Stimulated activated naive CD8-positive, alpha-beta T cell treated with anti-CD3 and anti-CD28 coated beads, Interleukin-15, Interleukin-2, amounts not matched to agents 100 U/mL and 50 U/mL, for 24 hours (primary cell): Measurements from ENCODE around the gene FRMD4A.
"Not testable (repeated sequence)": the region's sequence is repeated elsewhere in the genome, so short reads cannot be mapped to it uniquely, and the experiment has no call there.

ENCODE experiments used
- ATAC-seq: fragments of 150-1000 bp; cut with Tn5 transposase; one replicate; pipeline ENCODE4 v1.10.0; 2021
- DNase-seq: peaks from one replicate; pipeline ENCODE4 v3.0.0; 2021

FRMD4A gene

DNA sequence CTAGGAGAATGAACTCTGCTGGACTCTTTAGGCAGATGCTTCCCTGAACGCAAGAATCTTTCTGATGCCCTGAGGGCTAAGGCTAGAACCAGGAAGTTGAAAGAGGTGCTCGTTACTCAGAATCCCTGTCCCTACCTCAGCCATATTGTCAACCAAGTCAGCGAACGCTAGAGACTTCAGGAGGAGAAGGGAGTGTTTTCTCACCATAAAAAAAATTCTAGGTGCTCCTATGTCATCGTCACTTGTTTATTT, 384.6 kb downstream of the FRMD4A start:
- no peak for DNase-seq
- no peak for ATAC-seq

DNA sequence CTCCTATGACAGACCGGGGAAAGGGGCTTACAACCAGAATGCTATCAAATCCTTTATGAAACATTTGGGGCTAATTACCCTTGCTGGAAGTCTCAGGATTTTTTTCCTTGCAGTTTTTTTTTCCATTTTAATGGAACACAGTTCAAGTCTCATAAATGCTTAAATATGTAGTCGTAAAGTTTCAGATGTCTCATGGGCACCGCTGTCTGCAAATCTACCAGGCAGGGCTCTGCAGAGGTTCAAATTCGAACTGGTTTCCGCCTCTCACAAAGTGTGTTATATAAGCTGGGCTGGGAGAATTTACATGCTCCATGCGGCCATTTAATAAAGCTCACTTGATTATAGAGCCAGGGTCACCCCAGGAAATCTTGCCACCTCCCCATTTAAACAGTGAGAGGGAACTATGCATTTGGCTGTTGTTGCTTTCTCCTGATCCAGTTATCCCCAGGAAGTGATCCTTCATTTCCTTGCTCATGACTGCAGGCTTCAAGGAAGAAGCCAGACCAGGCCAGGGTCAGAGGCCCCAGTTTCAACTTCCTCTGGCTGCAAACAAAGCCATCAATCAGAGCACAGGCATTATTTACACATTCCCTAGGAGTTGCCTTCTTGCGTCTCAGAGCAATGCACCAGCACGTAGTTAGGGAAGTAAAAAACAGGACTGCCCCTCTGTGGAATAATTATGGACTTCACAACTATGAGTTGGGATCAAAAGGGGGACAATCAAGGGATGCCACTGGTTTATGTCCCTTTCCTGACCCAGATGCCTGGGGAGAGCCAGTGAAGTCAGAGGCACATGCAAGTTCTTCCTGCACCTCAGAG, 385.1 kb downstream of the FRMD4A start:
- ATAC-seq (no peak), DNase-seq (no peak)

DNA sequence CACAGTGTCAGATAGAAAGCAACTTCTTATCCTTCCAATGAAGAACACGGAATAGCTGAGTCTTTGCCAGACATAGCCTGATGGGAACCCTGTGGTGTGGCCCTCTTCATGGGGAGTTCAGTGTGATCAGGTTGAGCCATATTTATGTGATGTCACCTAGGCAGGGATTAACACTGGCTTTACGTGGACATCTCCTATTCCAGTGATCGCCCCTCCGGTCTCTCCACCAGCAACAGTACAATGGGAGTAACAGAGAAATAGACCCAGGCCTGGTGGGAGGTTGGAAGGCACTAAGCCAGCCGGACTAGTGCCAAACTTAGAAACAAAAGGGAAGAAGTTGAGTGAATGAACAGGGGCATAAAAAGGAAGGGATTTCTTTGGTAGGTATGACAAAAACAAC, 385.9 kb downstream of the FRMD4A start:
- DNase-seq (no peak), ATAC-seq (no peak)

DNA sequence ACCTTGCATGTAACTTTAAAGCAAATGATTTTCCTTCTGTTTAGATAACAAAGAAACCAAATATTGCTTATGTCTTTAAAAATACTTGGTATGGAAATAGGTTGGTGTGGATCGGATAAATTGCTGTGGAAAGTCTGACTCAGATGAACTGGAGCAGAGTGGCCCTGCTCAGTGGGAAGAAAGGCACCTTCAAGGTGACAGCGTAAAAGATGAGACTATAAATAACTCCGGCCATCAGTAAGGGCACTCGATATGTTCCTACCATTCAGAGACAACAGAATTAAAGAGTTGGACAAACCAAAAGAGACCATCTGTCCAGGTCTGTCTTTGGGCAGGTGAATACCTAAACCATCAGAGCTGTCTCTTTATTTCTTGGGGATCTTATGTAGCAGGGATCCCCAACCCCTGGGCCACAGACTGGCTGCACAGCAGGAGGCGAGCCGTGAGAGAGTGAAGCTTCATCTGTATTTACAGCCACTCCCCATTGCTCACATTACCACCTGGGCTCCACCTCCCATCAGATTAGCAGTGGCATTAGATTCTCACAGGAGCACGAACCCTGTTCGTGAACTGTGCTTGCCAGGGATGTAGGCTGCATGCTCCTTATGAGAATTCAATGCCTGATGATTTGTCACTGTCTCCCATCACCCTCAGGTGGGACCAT, 386.9 kb downstream of the FRMD4A start:
- ATAC-seq (no peak), DNase-seq (no peak)

DNA sequence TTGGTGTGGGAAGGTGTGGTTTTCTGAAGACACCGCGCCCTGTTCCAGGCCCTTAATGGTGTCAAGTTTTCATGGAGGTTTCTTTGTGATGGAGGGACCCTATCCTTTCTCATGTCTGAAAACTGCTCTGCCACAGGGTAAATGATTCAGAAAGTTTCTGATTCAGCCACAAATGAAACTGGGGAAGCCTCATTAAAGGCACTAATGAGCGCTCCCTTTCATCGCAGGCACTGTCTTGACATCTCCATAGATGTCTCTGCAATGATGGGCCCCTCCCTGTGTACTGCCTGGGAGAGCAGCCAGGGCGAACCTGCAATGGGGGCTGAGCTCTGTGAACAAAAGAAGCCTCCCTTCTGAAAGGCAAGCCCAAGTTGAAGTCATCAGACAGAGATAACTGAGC, 388.7 kb downstream of the FRMD4A start:
- ATAC-seq (peak; percentile 36), DNase-seq (no peak)

DNA sequence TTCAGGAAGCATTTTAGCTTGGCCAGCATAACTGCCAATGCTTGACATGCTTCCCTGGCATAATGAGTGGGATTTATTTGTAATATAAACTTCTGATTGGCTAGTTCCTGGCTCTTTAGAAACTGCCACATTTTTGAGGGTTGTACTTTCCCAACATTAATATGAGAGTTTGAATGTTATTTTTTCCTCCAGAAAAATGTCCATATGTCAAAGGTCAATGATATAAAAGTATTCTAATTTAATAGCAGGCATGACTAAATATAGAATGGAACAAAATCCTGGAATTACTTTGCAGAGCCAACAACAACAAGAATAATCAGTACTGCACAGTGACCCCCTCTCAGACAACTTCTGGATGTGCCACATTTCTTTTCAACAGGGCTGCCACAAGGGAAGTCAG, 391.3 kb downstream of the FRMD4A start:
- no peak for ATAC-seq
- DNase-seq = no peak

DNA sequence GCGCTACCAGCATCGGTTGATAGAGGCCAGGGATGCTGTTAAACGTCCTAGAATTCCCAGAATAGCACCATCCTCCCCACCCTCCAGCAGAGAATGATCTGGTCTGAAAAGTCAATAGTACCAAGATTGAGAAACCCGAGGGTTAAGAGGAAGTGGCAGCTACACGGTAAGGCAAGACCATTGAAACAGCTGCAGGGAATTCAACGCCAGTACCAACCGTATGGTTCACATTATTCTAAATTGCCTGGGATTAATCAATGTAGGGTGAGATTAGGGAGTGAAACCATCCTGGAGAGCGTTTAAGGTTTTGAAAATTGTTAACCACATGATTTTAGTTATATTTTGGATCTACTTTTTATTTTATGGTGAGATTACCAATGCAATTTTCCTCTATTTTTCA, 391.8 kb downstream of the FRMD4A start:
- DNase-seq (no peak), ATAC-seq (no peak)

DNA sequence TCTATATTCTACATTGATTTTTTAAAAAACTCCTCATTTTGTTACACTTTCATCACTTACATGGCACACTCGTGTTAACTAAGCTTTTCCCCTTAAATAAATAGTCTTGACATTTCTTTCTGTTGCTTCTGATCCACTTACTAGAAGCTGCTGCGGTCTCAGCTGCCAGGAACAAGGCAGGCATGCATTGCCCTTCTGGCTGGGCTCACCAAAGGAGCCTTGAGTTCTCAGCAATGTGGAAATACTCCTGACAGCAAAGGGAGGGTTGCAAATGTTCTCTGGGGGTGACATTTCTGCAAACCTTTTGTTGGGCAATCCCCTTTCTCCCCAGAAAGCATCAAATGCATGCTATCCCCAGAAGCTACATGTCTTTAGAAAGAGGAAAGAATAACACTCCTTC, 393.9 kb downstream of the FRMD4A start:
- ATAC-seq = no peak
- DNase-seq = no peak

DNA sequence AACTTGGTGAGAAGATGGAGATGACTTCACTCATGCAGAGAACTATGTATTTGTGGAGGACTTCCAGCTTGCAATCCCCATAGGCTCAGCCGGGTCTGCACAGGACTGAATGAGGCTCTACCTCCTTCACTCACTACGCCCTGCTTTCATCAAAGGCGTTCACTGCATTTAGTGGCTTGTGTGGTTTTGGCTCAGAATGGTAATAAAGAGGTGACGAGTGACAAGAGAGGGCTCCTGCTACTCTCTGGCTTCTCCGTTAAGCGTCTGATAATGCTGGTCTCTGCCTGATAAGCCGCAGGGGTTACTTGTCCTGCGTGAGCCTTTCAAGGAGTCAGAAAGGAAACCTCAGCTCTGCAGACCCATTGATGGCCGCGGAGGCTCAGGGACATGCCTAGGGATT, 400.6 kb downstream of the FRMD4A start:
- DNase-seq (peak; percentile 5), ATAC-seq (peak; percentile 55)

DNA sequence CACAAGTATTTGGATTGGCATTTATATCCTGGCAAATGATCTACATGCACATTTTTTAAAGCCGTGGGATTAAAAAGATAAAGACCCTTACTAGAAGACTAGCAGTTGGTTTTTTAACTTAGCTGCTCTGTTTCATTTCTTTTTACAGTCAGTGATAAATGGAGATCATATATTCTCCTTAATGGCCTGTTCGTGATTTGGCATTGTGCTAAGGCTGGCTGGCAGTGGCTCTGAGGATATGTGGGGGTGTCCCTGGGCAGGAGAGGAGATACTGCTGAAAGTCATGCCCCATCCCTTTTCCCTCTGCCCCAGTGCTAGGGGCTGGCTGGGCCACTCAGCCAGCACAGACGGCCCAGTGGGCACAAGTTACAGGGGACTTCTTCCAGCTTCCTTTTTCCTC, 402.3 kb downstream of the FRMD4A start:
- ATAC-seq = no peak
- DNase-seq = no peak

DNA sequence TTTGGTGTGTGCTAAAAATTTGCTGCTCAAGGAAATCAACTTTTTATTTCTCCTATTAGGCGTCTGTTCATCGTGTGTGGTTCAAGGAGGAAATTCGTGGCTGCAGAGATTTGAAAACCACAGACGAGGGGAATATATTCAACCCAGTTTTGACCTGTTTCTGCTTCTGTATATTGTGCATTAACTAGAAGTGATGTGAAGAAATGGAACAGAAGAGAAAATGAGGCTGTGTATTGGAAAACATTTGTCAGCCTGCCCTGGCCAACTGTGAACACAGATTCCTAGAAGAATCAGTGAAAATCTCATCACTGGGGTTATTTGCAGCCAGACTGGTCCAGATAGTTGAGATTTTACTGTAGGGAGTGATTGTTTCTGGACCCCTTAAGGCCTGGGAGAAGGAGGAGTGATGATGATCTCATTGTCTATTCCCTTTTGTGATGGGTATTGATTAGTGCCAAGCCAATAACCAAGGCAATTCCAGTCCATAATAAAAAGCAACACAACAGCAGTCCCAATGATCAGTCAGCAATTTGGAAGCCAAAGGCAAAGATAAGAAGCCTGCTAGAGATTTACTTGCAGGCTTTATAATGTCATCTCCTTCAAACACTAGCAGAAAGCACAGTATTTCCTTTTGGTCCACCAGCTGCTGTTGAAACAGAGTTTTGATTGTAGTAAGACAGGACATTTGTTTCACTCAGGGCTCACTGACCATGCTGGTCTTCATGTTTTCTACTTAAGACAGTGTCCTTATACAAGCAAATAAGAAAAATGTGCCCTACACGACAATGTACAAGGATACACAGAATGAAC, 404.5 kb downstream of the FRMD4A start:
- no peak for DNase-seq
- ATAC-seq = no peak

DNA sequence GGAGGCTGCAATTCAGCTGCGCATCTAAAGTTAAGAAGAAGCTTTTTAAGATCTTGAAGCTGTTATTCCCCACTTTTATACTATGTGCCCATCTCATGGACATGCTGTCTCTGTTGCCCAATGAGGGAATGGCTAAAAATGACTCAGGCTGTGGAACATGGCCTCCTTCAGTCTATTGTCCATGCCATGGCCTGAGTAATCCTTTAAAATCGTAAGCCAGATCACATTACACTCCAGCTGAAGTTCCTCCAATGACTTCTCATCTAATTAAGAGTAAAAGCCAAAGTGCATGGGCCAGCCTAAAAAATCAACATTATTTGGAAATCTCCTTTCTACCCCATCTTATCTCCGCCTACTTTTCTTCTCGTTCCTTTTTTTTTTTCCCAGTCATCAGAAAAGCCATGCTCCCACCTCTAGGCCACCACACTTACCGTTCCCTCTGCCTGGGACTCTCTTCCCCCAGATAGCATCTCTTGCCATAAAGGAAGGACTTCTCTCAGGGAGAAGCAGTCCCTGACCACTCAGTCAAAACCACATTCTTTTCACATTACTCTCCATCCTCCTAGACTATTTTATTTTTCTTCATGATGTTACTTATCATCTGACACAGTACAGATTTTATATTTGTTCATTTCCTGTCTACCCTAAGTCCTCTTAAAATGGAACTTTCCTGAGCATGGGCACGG, 406.5 kb downstream of the FRMD4A start:
- DNase-seq (no peak), ATAC-seq (no peak)

DNA sequence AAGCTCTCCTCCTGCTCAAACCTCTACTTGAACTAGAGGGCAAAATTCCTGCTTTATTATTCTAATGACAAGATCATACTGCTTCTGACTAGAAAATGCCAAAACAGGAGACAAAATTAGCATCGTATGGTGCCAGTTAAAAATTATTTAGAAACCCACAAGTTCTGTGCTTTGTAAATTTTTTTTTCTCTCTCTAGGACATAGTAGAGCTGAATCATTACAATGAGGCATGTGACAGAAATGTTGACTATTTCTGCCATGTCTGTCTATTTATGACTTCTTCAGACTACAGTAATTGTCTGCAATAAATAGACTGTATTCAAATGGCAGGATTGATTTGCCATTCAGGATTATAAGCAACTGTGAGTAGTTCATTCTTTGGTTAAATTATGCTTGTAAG, 408.1 kb downstream of the FRMD4A start:
- ATAC-seq = no peak
- no peak for DNase-seq

DNA sequence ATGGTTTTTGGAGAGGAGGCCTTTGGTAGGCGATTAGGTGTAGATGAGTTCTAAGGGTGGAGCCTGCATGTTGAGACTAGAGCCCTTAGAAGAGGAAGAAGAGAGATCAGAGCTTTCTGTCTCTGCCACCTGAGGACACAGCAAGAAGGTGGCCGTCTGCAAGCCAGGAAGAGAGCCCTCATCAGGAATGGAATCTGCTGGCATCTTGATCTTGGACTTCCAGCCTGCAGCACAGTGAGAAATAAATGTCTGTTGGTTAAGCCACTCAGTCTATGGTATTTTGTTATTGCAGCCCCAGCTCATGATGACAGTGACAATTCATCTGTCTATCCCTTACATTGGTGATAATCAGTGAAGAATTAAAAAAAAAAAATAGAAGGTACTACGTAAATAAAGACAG, 408.8 kb downstream of the FRMD4A start:
- ATAC-seq (no peak), DNase-seq (no peak)

DNA sequence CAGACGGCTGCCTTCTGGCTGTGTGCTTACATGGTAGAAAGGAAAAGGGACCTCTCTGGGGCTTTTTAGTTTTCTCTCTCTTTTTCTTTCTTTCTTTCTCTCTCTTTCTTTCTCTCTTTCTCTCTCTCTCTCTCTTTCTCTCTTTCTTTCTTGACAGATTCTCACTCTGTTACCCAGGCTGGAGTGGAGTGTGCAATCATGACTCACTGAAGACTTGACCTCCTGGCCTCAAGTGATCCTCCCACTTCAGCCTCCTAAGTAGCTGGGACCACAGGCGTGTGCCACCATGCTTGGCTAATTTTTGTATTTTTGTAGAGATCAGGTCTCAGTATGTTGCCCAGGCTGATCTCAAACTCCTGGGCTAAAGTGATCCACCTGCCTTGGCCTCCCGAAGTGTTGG, 409.6 kb downstream of the FRMD4A start:
- not testable (repeated sequence) for DNase-seq

DNA sequence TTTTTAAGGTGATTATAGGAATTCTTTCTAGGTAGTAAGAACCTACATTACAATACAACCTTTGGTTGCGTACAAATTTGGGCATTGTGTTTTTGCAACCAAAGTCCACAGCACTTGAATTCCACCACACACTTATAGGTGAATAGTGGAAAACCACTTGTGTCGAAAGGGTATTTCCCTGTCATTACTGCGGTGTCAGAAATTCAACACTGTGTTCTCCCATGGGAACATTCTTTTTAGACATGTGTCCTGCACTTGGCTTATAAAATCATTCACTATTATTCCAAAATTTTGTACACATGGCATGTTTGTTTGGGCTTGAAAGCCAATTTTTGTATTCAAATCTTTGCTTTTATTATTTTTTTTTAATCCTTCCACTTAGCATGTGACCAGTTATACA, 410.3 kb downstream of the FRMD4A start:
- DNase-seq (no peak), ATAC-seq (no peak)

More for the DNA sequence above, 409.6 kb downstream of the FRMD4A start:
- ATAC-seq = not testable (repeated sequence)

DNA sequence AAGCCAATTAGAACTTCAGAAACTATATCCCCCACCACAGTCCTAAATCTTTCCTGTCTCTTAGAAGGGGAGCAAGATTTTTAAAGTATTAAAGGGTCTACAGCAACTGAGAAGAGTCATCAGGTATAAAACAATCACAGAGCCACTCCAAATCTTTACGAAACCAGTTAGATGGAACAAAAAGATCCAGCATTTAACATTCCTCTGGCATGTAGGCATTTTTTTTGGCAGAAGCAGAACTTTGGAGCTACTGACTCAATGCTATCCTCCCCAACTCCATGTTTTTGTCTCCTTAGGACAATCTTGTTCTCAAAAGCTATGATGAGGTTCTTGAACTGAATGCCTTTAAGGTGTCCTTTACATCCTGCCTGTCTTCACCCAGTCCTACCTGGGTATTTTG, 410.7 kb downstream of the FRMD4A start:
- ATAC-seq = no peak
- DNase-seq = no peak

DNA sequence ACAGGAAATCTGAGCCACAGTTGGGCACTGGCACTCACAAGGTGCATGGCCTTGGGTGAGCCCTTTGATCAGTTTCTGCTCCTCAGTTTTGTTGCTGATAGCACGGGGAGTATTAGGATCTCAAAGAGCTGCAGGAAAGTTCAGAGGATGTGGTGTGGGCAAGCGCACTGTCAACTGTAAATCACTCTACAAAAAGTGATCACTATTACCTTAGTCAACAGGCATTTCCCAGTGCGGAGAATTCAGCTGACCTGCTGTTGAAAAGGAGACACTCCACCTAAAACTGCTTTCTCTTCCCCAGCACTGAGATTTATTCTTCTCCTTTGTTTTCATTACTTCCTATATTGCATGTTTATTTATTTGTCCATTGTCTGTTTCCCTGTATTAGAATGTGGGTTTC, 412.9 kb downstream of the FRMD4A start:
- ATAC-seq = no peak

DNA sequence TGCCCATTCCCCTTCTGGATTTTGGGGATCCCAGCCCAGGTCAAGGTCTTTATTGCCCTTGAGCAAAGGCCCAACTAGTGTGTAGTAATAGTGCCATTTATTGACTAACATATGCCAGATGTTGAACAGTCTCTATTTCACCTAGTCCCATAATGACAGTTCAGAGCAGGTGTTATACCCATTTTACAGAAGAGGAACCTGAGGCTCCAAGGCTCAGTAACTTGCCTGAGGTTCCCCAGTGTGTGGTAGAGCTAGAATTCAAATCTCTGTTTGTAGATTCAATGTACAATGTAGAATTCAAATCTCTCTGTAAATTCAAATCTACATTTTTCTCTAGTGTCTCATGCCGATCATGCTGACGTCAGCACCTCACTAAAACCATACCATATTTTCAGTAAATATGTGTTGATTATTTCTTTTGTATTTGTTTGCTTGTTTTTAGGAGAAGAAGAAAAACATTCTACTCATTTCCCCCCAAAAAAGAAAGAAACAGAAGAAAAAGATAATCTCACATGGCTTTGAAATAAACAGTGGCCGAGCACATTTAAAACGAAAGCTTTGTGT, 414.3 kb downstream of the FRMD4A start:
- no peak for ATAC-seq
- DNase-seq = no peak

More for the DNA sequence above, 412.9 kb downstream of the FRMD4A start:
- no peak for DNase-seq

DNA sequence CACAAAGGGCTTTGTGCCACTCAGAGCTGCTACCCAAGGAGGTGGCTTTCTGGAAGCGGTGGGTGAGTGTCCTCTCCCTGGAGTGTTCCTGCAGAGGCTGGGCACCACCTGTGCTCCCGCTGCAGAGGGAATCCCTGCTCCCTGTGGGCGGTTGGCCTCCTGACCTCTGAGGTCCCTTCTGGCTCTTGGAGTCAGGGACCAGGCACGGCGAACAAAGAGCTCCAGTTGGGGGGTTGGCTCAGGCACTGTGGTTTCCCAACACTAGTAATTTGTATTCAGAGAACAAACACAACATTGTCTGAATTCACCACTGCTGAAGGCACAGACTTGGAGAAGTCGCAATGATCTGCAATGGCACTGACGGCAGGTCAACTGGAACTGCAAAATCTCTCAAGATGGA, 415.0 kb downstream of the FRMD4A start:
- no peak for DNase-seq
- no peak for ATAC-seq

DNA sequence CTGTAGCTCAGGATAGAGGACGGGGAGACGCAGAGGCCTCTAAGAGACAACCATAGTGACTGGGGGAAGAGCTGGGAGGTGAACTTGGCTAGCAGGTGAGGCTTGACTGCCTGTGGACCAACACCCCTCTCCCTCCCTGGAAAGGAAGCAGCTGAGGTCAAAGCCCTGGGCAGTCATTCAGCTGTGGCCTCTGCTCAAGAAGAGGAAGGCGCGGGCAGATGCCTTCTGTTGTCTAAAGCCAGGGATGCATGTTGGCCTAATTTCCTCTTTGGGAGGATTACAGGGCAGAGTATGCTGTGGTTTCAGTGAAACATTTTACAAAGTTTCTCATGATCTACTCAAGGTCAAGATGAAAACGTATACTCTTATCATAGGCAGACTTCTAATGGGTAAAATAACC, 416.8 kb downstream of the FRMD4A start:
- DNase-seq (no peak), ATAC-seq (no peak)

DNA sequence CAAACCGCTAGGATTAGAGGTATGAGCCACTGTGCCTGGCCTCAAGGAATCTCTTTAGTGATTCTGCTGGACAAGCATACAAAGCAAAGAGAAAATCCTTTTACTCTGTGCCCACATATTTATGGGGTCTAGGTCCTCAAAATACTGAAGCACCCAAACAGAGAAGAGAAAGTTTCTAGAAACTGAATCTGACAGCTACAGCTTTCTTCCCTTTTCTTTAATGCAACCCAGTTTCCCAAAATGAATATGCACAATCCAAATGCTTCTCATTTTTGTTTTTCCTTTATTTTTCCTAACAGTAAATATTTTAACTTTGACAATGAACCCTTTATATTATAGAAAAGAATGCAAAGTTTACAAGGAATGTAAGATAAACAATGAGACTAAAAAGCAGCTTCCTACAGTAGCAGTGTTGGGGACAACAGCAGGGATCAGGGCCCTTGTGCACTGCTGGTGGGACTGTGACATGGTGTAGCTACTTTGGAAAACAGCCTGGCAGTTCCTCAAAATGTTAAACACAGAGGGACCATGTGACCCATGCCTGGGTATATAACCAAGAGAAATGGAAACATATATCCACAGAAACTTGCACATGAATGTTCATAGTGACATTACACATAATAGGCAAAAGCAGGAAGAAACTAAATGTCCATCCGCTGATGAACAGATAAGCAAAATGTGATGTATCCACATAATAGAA, 418.8 kb downstream of the FRMD4A start:
- no peak for DNase-seq

More for the DNA sequence above, 418.8 kb downstream of the FRMD4A start:
- ATAC-seq = no peak
